Tongue (tissue), 2 donors: Measurements from ENCODE around the gene RASSF9. TPM values are rescaled to one million over a fixed set of nuclear protein-coding genes. Genes with fewer than 3 reads are reported as not detected.

Source experiments
- DNase-seq: peaks from one replicate; pipeline ENCODE4 v3.0.0-alpha.2; 2015
- total RNA-seq: library from RNA; depleted of rRNA; stranded (reverse); fragments of >200 nt; gene quantifications from one replicate; pipeline ENCODE4 v1.2.3, GENCODE V29; 2014

RASSF9 gene
- total RNA-seq, 1 donor from 2014 or later = 4.3 TPM

DNA sequence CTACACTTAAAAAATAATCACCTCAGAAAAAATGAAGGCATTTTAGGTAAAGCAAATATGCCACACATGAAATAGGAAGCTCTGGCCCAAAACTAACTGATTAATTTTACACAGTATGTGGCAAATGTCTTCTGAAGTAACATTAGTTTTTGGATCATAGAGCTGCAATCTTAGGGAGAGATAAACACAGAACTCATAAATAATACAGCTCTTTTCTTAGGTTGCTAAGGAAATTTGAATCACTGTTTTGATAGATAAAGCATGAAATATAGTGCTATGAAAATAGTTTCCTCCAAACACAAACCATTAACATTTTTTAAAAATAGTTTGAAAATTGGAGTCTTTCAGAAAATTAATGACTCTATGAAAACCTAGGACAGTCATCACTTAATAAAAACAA is 15.0 kb downstream of the RASSF9 start:
- DNase-seq = no peak

DNA sequence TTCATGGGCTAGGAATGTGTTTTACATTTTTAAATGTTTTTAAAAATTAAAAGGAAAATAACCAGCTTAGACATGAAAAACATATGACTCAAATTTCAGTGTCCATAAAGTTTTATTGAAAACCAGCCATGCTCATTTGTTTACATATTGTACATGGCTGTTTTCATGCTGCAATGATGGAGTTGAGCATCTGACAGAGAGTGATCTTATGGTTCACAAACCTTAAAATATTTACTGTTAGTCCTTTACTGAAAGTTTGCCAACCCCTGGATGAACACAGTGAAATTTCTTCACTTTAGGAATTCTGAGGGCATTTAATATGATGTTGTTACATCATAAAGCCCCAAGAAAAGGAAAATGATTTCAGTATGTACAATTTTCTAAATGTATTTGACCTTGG is 16.1 kb downstream of the RASSF9 start:
- no peak for DNase-seq

GRCh38 chr12:85814741-85815140 is 21.5 kb downstream of the RASSF9 start:
- no peak for DNase-seq

DNA sequence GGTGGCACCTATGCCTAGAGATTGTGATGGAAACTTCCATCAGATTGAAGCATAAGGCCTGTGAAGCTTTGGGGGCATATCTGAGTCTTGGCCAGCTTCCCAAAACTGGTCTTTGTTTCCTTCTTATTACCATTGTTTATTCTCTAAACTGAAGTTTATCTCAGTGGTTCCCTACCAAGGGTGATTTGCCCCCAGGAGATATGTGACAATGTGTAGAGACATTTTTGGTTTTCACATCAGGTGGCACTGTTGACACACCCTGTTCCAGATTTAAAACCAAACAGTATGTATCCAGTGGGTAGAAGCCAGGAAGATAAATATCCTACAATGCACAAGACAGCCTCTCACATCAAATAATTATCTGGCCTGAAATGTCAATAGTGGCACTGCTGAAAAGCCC is 22.1 kb downstream of the RASSF9 start:
- no peak for DNase-seq

GRCh38 chr12:85809500-85809899 is 26.7 kb downstream of the RASSF9 start:
- DNase-seq = no peak

DNA sequence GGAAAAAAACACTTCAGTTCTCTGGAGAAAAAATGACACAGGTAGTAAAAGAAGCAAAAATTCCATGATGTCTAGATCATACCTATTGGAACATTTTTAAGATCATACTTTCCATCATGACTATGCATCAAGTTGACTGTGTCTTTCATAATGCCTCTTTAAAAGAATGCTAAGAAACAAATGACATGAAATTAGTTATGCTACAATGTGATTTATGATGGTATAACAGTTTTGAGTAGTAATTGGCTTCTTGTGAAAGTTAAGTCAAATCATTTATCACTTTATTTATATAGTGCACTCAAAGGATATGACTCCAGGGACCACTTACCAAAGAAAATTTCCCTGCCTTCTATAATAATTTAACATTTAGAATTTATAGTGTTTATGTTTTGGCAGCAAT is 28.5 kb downstream of the RASSF9 start:
- no peak for DNase-seq

DNA sequence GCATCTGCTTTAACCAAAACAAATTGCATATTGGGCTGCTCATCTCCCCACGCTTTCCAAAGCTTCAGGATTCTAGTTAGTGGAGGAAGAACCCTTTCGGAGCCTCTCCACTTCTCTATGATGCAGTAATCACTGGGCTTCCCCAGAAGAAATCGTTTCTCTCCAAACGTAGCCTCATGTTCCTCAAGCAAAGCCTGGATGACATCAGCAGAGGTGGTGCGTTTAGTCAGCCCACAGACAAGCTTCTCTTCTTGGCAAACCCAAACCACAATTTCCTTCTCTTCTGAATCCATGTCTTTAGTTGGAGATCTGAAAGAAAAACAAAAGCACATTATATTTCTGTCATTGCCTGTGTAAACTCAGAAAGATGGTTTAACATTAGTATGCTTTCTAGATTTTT is 30.6 kb downstream of the RASSF9 start:
- DNase-seq = peak; percentile 3

DNA sequence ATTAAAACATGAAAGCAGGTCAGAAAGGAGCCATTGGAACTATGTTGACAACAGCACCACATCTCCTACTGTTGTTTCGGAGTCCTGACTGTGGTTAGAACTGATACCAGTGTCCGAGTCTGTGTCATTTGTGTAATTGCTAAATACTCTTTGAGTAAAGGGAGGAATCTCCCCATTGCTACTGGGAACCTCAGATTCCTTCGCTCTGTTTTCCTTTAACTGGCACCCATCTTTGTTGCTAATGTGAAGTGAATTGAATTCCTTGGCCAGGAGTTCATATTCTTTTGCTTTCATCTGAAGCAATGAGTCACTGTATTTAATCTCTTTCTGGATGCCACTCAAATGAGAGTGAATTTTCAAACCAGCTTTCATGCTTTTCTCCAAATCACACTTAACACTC is 31.5 kb downstream of the RASSF9 start:
- no peak for DNase-seq

DNA sequence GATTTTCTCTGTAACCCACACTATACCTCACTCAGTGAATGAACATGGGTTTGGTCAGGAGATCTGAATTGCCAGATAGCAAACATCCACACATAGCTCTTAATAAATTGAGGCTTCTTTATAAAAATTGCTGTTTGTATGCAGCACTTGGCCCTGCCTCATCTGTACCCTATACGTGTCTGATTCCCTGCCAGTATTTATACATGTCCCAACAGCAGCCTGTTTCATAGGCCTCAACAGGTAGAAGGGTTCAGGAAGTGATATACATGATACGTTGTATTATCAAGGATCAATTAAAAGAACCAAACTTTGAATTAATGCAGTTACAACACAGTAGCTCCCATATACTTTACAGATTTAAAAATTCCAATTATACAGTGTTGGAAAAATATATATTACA is 32.3 kb downstream of the RASSF9 start:
- no peak for DNase-seq

- no peak for DNase-seq
Observed at GRCh38 chr12:85803231-85803630, 33.0 kb downstream of the RASSF9 start.

GRCh38 chr12:85798122-85798521 is 38.1 kb downstream of the RASSF9 start:
- DNase-seq = no peak

DNA sequence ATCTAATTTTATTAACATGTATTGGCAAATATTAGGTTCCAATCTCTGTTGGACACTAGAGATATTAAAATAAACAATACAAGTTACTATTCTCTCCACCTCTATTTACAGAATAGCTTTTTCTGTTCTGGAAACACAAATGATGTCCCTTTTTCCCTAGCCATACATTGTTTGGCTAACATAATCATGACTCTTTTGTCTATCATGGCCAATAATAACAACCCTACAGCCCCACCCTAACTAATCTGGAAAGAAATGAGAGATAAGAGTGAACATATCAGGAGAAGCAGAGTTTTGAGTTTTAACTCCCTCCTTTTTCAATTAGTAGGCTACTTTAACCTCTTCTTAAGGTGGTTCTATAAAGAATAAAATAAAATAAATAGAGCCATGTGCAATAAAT is 40.2 kb downstream of the RASSF9 start:
- no peak for DNase-seq

- DNase-seq = no peak
Observed at GRCh38 chr12:85794531-85794930, 41.7 kb downstream of the RASSF9 start.

DNA sequence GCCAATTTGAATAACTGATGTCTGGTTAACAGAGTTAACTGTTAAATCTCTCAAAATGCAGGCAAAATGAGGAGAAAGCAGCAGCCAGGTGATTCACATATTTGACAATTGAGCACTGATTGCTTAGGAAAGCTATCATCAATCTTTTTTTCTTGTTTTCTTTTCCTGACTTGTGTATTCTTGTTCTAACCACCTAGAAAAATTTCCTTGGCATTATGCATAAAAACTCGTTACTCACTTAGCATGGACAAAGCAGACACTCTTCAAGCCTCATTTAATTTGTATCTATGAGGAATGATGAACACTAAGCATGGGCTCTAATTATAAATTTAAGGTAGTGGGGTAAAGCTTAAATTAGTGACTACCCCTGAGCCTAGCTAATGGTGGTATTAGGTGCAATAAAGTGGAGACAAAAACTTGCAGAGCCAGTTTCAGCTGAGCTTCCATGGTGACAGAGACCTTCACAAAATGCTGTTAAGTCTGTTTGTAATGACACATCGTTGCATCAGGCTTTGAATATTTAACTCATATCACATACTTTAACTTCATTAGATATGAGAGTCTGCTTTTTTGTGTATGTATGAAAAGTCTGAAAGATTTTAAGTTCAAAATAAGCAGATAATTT is 52.0 kb downstream of the RASSF9 start:
- DNase-seq = peak; percentile 6

- DNase-seq = no peak
Observed at GRCh38 chr12:85782711-85783110, 53.5 kb downstream of the RASSF9 start.

- no peak for DNase-seq
Observed at GRCh38 chr12:85781766-85782165, 54.4 kb downstream of the RASSF9 start.

DNA sequence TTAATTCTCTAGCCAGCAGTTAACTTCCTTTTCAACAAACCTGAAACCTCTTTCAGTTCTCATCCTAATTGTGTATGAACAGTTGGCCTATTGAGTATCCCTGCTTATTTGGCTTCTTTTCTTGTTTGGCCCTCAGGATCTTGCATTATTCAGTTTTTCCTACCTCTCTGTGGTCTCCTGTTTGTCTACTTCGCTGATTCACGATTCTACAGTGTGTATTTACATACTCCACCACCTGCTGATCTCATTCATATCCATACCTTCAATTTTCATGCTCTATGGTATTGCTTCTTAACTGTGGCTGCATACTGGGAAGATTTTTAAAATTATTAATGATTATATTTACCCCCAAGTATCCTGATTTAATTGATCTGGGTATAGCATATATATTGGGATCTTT is 56.4 kb downstream of the RASSF9 start:
- DNase-seq = no peak

DNA sequence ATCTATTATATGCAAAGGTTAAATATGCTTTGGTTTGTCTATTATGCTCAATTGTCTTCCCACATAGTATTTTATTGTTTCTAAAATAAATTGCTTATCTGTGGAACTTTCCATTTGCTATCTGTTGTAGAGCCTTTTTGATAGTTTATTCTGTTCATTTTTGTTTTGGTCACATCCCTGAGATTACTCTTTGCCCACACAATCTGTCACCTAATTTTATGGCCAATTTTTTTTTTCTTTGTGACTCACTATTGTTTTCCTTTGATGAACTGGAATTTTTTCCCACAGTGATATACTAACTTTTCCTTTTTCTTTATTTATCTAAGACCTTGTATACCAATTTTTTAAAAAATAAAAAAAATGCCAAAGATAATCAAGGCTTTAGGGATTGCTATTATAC is 61.1 kb downstream of the RASSF9 start:
- no peak for DNase-seq

- DNase-seq = no peak
Observed at GRCh38 chr12:85765453-85765869, 70.7 kb downstream of the RASSF9 start.

GRCh38 chr12:85759623-85760022 is 76.6 kb downstream of the RASSF9 start:
- no peak for DNase-seq

DNA sequence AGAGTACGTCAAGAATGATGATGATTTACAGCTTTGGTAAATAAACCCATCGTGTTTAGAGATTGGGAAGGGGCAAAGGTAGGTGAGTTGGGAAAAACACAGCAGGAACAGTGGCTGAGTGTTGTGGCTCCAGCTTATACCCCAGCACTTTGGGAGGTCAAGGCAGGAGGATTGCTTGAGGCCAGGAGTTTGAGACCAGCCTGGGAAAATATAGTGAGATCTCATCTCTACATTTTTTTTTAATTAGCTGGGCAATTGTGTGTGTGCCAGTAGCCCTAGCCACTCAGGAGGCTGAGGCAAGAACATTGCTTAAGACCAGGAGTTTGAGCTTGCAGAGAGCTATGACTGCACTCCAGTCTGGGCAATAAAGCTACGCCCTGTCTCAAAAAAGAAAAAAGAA is 77.1 kb downstream of the RASSF9 start:
- DNase-seq = no peak

DNA sequence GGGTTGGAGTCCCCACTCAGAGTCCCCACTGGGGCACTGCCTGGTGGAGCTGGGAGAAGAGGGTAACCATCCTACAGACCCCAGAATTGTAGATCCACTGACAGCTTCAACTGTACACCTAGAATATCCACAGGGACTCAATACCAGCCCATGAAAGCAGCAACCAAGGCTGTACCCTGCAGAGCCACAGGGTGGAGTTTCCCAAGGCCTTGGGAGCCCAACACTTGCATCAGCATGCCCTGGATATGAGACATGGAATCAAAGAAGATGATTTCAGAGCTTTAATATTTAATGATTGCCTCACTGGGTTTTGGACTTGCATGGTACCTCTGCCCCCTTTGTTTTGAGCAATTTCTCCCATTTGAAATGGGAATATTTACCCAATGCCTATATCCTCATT is 80.4 kb downstream of the RASSF9 start:
- DNase-seq = no peak
